Epithelial cell of proximal tubule (primary cell): ENCODE results near the gene CHST6. TPM values are rescaled to one million over a fixed set of nuclear protein-coding genes. Genes with fewer than 3 reads are reported as not detected.
"Not testable (repeated sequence)": the region's sequence is repeated elsewhere in the genome, so short reads cannot be mapped to it uniquely, and the experiment has no call there.

ENCODE experiments used
- DNase-seq: peaks from one replicate; pipeline ENCODE4 v3.0.0-alpha.2; 2011; ENCODE audit warnings: low read depth
- H3K4me3 ChIP-seq: 2 replicates; pipeline ENCODE4 v1.5.1; 2011; ENCODE audit warnings: low read depth, mild to moderate bottlenecking, low read length
- total RNA-seq: library from RNA; depleted of rRNA; stranded (reverse); fragments of >200 nt; gene quantifications from 2 replicates; pipeline ENCODE4 v1.2.3, GENCODE V29; 2015
- TF ChIP-seq, protein P1 (sequence below): conservative IDR thresholded peaks from 2 replicates; pipeline ENCODE4 v1.5.1; 2012; ENCODE audit warnings: low read depth, mild to moderate bottlenecking, low read length

Gene CHST6
- total RNA-seq, 1 donor from 2014 or later, result 2.2 TPM

- H3K4me3 ChIP-seq, result no peak overlapping the region
- no peak for DNase-seq
- TF ChIP-seq, protein P1, sequence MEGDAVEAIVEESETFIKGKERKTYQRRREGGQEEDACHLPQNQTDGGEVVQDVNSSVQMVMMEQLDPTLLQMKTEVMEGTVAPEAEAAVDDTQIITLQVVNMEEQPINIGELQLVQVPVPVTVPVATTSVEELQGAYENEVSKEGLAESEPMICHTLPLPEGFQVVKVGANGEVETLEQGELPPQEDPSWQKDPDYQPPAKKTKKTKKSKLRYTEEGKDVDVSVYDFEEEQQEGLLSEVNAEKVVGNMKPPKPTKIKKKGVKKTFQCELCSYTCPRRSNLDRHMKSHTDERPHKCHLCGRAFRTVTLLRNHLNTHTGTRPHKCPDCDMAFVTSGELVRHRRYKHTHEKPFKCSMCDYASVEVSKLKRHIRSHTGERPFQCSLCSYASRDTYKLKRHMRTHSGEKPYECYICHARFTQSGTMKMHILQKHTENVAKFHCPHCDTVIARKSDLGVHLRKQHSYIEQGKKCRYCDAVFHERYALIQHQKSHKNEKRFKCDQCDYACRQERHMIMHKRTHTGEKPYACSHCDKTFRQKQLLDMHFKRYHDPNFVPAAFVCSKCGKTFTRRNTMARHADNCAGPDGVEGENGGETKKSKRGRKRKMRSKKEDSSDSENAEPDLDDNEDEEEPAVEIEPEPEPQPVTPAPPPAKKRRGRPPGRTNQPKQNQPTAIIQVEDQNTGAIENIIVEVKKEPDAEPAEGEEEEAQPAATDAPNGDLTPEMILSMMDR, result no peak
Observed at GRCh38 chr16:75472908-75473877, 22.0 kb downstream of the CHST6 start.

DNA sequence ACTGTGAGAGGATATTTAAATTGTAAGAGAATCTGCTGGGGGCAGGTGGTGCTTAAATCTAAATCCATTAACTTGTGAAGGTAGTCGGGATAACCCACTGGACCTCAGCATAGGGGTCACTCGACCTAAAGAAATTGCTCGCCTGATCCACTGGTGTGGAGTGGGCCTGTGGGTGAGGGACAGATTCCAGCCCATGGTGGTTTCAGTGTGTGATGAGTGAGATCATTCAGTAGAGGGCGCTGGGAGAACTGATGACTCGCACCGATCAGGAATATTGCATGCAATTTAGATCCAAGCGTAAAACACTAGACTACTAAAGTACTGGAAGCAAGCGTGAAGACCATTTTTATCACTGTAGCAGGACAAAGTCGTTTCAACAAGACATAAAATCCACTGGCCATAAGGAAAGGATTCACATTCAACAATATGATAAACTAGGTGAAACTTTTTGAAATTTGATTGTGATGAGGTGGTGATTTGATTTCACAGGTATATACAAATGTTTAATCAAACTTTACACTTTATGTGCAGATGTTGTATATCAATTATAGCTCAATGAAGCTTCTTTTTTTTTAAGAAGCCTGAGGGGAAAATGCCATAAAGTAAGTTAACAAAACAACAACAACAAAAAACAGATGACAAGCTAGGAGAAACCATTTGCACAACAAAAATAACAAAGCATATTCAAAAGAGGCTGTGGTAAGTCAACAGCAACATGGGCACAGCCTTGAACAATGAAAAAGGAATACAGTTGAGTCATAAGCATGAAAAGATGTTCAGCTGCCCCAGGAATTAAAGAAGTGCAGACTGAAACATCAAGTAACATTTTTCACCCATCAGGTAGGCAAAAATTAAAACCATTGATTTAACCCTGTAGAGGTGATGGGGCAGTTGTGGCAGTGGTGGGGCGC, 23.3 kb downstream of the CHST6 start:
- no peak overlapping the region for H3K4me3 ChIP-seq
- DNase-seq, result no peak
- TF ChIP-seq, protein P1, result peak; percentile 78

DNA sequence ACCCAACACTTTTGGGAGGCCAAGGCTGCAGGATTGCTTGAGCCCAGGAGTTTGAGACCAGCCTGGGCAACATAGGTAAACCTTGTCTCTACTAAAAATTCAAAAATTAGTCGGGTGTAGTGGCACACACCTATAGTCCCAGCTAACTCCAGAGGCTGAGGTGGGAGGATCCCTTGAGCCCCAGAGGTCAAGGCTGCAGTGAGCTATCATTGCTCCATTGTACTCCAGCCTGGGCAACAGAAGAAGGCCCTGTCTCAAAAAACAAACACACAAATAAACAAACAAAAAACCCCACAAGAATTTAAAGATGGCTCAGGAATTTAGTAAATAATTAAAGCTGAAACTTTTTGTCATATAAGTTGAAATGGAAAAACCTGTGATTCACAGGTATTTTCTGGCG, 28.5 kb downstream of the CHST6 start:
- H3K4me3 ChIP-seq, result no peak overlapping the region
- TF ChIP-seq, protein P1, result no peak
- DNase-seq, result no peak

GRCh38 chr16:75464122-75464918, 30.9 kb downstream of the CHST6 start, which contains the start of gene TMEM170A:
TSS of gene TMEM170A (minus strand) at chr16:75464689. CDS start at chr16:75464600, 89 bp downstream.
- TF ChIP-seq, protein P1, result peak; percentile 100
- peak within 1 kb of the TSS; percentile 91 for H3K4me3 ChIP-seq
- DNase-seq, result peak; percentile 69

DNA sequence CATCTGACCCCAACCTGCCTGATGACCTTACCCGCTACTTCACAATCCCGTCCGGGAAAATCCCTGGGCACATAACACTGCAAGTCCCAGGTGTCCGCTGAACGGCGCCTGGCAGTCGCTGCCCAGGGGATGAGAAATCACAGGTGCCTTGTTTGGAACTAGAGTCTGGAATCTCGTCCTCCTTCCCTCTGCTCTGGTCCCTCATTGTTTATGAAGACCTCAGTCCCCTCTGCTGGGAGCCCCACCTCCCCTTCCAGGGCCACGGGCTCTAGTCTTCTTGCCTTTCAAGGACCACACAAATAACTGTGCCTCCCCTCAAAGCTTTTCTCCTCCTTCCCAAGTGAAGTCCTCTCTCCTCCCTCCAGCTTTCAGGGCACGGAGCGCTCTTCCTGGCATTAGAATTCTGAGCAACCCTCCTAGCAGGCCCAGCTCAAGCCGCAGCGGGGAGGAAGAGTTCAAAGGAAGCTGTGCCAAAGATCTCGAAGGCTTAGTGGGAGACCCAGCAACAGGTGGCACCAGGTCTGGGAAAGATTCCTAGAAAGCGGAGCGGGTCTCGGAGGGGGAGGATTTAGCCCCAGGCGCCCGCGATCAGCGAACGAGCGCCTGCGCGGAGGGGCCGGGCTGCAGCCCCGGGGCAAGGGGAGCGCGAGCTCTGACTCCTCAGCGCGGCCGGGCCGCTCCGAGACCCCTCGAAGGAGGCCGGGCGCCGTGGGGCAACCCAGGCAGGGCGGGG, 31.7 kb downstream of the CHST6 start:
- not testable (repeated sequence) for DNase-seq
- peak overlapping the region; percentile 91 for H3K4me3 ChIP-seq

DNA sequence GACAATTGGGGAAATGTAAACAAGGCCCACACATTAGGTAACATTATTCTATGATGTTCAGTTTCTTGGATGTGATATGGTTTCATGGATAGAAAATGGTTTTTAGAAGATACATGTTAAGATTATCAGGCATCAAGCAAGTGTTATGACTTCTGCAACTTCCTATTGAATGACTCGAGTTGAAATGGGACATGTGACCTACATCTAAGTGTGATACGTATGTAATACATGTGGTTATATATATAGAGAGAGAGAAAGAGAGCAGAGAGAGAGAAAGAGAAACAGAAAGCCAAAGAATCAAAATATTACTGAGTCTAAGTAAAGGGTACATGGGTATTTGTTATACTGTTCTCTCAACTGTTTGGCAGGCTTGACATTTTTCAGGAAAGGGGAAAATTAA, 32.4 kb downstream of the CHST6 start:
- no peak for DNase-seq
- H3K4me3 ChIP-seq, result peak overlapping the region; percentile 91

More for the DNA sequence above, 32.4 kb downstream of the CHST6 start:
- TF ChIP-seq, protein P1, result no peak
